LNCaP clone FGC (cell line): ENCODE results near the gene FLYWCH1.

Experiments
- DNase-seq: peaks from one replicate; pipeline ENCODE4 v3.0.0-alpha.2; 2011; ENCODE audit warnings: low read depth
- H3K4me3 ChIP-seq: 2 replicates; pipeline ENCODE4 v1.5.1; 2011; ENCODE audit warnings: mild to moderate bottlenecking, low read depth, low read length, control low read depth
- TF ChIP-seq, protein P1 (sequence below): IDR thresholded peaks from 2 replicates; pipeline ENCODE4 v1.5.1; 2012; ENCODE audit warnings: mild to moderate bottlenecking; ENCODE audit not compliant: control insufficient read depth, insufficient read depth; ENCODE audit errors: extremely low read depth

The FLYWCH1 gene

DNA sequence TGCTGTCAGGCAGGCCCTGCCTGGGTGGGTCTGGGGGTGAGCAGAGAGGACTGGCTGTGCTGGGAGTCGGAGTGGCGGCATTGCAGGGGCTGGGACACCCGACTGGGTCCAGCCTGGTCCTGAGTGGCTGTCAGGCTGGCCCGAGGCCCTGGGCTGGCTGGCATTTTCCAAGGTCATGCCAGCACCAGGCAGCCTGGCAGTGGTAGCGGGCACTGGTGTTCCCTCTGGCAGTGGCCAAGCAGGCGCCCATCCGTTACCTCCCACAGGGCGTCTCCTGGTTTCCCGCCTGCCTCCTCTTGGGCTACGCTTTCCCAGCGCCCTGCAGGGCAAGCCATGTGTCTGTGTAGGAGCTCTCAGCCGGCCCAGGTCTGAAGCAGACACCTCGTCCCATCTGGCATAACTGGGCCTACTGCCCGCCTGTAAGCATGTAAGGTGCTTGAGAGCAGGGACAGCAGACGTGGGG, 74.2 kb downstream of the FLYWCH1 start:
- TF ChIP-seq, protein P1, sequence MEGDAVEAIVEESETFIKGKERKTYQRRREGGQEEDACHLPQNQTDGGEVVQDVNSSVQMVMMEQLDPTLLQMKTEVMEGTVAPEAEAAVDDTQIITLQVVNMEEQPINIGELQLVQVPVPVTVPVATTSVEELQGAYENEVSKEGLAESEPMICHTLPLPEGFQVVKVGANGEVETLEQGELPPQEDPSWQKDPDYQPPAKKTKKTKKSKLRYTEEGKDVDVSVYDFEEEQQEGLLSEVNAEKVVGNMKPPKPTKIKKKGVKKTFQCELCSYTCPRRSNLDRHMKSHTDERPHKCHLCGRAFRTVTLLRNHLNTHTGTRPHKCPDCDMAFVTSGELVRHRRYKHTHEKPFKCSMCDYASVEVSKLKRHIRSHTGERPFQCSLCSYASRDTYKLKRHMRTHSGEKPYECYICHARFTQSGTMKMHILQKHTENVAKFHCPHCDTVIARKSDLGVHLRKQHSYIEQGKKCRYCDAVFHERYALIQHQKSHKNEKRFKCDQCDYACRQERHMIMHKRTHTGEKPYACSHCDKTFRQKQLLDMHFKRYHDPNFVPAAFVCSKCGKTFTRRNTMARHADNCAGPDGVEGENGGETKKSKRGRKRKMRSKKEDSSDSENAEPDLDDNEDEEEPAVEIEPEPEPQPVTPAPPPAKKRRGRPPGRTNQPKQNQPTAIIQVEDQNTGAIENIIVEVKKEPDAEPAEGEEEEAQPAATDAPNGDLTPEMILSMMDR = no peak
- no peak overlapping the region for H3K4me3 ChIP-seq
- no peak for DNase-seq

DNA sequence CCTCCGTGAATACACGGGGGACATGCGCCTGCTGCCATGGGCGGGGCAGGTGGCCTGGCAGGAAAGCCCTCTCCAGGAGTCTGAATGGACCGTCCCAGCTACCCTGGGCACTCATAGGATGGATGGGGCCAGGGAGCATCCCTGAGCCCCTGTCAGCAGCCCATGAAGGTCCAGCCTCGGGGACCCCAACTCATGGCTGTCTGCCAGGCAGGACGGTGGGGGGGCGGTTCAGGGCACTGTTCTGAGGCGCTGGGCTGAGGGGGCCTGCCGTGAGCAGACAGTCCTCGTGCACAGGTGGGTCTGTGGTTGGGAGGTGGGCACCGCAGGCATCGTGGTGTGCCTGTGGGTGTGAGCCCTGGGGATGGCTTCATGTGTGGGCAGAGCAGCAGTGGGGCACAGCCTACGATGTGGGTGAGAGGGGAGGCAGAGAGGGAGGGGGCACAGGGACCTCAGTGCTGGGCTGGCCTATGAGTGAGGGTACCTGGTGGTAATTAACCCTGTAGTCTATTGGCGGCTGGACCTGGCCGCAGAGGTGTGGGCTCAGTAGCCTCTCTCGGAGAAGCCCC, 75.0 kb downstream of the FLYWCH1 start:
- no peak for DNase-seq
- TF ChIP-seq, protein P1 = no peak
- no peak overlapping the region for H3K4me3 ChIP-seq

DNA sequence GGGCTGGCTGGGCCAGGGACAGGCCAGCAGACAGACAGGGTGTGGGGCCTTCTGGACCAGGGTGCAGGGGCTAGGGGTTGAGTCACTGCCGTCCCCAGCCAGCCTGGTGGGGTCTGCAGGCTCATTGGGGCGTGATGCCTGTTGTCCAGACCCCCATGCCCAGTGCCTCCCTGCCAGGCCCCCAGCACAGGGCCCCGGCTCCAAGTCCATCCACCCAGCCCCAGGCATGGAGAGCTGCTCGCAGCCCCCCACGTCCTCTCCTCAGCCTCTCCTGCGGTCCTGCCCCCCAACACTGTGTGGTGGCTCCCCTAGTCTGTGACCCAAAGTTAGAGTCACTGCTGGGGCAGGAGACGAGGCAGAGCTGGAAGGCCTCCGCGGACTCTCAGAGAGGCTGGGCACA, 75.6 kb downstream of the FLYWCH1 start:
- no peak for DNase-seq
- H3K4me3 ChIP-seq = no peak overlapping the region
- TF ChIP-seq, protein P1 = no peak

DNA sequence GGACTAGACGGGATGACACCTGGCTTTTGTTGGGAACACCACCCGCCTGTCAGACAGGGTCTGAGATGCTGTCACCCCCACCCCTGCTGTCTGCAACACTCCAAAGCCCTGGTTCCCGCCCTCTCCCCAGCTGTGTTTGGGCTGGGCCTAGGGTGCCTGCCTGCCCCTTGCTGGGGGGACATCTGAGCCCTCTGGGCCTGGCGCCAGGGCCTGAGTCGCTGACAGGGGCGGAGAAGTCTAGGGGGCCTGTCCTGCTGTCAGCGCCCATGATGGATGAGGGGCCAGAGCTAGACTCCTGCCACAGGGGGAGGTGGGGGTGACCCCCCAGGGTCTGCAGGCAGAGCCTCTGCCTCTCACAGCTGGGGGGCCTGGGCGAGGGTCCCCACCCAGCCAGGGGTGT, 76.1 kb downstream of the FLYWCH1 start:
- no peak for DNase-seq
- TF ChIP-seq, protein P1 = no peak
- H3K4me3 ChIP-seq = no peak overlapping the region

DNA sequence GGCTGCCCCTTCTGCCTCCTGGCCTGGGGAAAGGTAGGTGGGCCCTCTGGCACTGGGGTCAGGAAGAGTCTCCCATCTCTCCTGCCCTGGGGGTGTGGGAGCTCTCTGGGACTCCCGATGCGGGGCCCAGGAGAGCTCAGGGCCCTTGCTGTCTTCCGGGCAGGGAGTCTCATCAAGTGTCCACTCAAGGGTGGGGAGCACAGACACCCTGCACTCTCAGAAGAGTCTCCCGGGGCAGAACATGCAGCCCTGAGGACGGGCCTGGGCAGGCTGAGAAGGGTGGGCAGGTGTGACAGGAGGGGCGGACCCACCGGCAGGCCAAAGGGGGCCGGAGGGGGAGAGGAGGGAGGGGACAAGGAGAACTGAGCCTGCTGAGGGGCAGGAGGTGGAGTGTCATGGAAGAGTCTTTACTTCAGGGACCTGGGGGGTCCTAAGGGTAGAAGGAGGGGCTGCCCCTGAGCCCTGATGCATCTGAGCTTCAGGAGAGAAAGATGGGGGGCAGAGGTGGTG, 76.9 kb downstream of the FLYWCH1 start:
- no peak overlapping the region for H3K4me3 ChIP-seq
- no peak for DNase-seq
- TF ChIP-seq, protein P1 = no peak

DNA sequence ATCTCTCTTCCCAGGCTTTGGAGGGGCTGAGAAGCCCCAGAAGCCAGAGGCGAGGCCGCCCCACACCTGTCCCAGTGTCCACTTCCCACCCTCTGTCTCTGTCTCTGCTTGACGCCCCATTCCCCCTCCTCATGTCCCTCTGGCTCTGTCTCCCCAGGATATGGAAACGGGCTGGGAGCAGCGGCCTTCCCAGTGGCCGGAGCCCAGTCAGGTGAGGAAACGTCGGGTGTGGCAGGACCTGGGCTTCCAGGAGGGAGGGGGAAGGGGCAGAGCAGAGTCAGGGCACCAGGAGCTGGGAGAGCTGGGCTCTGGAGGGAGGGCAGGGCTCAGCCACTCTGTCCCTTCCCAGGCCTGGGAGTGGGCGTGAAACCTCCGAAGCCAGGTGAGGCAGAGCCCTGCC, 79.2 kb downstream of the FLYWCH1 start:
- TF ChIP-seq, protein P1 = no peak
- H3K4me3 ChIP-seq = no peak overlapping the region
- DNase-seq = no peak

DNA sequence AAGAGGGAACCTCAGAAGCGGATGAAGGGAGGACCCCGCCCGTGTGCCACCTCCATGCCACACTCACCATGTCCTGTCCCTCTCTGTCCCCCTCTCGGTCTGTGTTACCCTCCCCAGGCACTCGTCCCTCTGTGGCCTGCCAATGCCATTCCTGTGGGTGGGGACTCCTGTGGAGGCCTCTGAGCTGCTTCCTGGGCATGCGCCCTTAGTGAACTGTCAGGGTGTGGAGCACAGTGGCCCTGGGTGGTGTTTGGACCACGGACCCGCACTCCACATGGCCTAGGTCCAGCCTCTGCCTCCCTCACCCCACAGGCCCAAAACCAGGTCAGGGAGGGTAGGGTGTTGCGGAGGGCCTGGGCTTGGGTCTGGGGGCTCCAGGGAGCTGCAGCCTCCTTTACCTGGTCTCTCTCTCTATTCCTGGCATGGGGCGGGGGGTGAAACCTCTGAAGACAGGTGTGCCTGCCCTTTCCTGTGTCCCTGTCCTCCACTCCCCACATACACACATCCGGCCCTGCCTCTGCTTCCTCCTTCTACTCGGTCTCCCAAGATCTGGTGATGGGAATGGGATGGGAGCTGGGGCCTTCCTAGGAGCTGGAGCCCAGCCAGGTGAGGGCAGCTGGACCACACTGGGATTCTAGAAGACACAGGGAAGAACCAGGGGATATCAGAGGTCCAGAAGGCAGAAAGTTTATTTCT, 80.0 kb downstream of the FLYWCH1 start:
- H3K4me3 ChIP-seq = no peak overlapping the region
- TF ChIP-seq, protein P1 = no peak
- no peak for DNase-seq
